HFFc6 (cell line): ENCODE results near the gene PTGFRN. TPM values are rescaled to one million over a fixed set of nuclear protein-coding genes. Genes with fewer than 3 reads are reported as not detected.

Experiments used
- DNase-seq: peaks from one replicate; pipeline ENCODE4 v3.0.0-alpha.2; 2018
- H3K27ac Mint-ChIP-seq: 2 replicates; pipeline ENCODE4 v1.8.0; 2020; ENCODE audit warnings: mild to moderate bottlenecking, mixed read lengths
- H3K27me3 Mint-ChIP-seq: 2 replicates; pipeline ENCODE4 v1.8.0; 2021; ENCODE audit warnings: mild to moderate bottlenecking, moderate library complexity, mixed read lengths; ENCODE audit not compliant: insufficient read depth
- H3K36me3 Mint-ChIP-seq: 2 replicates; pipeline ENCODE4 v1.8.0; 2021; ENCODE audit warnings: low read depth, mixed read lengths
- H3K4me1 Mint-ChIP-seq: 2 replicates; pipeline ENCODE4 v1.8.0; 2020; ENCODE audit warnings: low read depth, mixed read lengths
- H3K4me3 Mint-ChIP-seq: 2 replicates; pipeline ENCODE4 v1.8.0; 2020; ENCODE audit warnings: mild to moderate bottlenecking, moderate library complexity, mixed read lengths
- H3K9me3 Mint-ChIP-seq: 2 replicates; pipeline ENCODE4 v1.8.0; 2020; ENCODE audit warnings: mild to moderate bottlenecking, mixed read lengths
- CTCF ChIP-seq: fragments of 200-600 bp; sonication (generic); IDR thresholded peaks from 2 replicates; pipeline ENCODE4 v1.5.0; 2021; ENCODE audit warnings: antibody characterized with exemption, mild to moderate bottlenecking
- total RNA-seq, 6 experiments: library from RNA; stranded (reverse); fragmentation: NEBNext Ultra II Directional; extraction: Animal tissue kit (Norgen Biotek cat#: 25700); gene quantifications; 2 replicates in 1 of 6; 3 replicates in 5 of 6; pipeline ENCODE4 v1.2.3, GENCODE V29; 2021

The PTGFRN gene
- total RNA-seq, 6 experiments from 2014 or later, result 0.14 TPM; not detected in 5

DNA sequence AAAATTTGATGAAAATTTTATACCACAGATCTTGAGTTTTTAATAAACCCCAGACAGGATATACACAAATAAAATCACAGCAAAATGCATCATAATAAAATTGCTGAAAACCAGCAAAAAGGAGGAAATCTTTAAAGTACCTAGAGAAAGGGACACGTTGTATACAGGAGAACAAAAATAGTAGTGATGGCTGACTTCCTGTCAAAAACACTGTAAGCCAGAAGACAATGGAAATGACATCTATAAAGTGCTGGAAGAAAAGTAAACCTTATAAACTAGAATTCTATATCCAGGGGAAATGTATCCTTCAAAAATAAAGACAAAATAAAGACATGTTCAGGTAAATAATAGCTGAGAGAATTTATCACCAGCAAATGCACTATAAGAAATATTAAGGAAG lies 14.6 kb upstream of the PTGFRN start:
- Mint-ChIP-seq H3K4me3 (no peak overlapping the region), H3K27ac (no peak overlapping the region), H3K4me1 (no peaks in the 10 kb centered on the region)

GRCh38 chr1:116899529-116899928 lies 10.2 kb upstream of the PTGFRN start:
- H3K27me3 Mint-ChIP-seq, result peaks cover 8% of the 10 kb centered on the region
- TF ChIP-seq CTCF, result no peak
- peaks cover 8% of the 10 kb centered on the region for H3K9me3 Mint-ChIP-seq
- no peaks in the 10 kb centered on the region for H3K4me1 Mint-ChIP-seq
- H3K36me3 Mint-ChIP-seq, result no peaks in the 10 kb centered on the region
- H3K27ac Mint-ChIP-seq, result no peak overlapping the region
- no peak for DNase-seq
- H3K4me3 Mint-ChIP-seq, result no peak overlapping the region

More for the DNA sequence above, 14.6 kb upstream of the PTGFRN start:
- Mint-ChIP-seq H3K27me3 (peaks cover 9% of the 10 kb centered on the region), H3K9me3 (peaks cover 9% of the 10 kb centered on the region), H3K36me3 (no peaks in the 10 kb centered on the region)
- TF ChIP-seq CTCF, result no peak
- DNase-seq, result no peak

DNA sequence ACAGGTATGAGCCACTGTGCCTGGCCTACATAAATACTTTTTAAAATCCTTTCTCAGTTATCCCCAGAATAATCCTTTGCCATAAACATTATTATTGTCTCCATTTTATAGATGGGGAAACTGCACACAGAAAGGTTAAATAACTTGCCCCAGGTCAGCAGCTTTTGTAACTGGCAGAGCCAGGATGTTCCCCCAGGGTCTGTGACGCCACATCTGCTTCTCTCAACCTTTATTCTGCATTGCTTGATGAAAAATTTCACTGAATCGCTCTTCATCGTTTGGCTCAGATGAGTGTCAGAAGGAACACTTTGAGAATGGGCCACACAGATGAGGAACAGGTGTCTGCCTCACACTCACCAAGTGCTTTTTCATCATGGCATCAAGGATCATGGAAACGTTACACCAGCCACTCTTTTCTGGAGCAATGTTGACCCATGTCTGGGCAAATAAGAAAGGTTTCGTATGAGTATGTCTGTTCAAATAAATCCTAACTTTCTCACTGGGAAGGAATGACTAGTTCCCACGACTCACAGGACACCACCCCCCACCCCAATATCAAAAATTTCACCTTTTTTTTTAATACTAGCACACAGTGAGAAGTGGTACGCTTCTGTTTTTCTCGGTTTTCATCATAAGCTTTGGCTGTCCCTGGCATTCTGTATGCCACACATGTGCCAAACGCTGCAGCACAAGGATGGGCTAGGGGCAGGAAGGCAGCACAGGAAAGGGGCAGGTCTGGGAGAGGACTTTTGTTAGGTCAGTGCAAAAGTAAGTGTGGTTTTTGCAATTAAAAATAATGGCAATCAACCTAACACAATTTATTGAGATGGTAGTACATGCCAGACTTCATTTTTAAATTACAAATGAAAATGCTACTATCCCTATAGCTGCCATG lies 9.0 kb upstream of the PTGFRN start:
- no peak for TF ChIP-seq CTCF
- H3K27me3 Mint-ChIP-seq, result peaks cover 11% of the 10 kb centered on the region
- no peak for DNase-seq
- no peak overlapping the region for H3K4me3 Mint-ChIP-seq
- no peak overlapping the region for H3K27ac Mint-ChIP-seq
- no peaks in the 10 kb centered on the region for H3K9me3 Mint-ChIP-seq
- no peaks in the 10 kb centered on the region for H3K36me3 Mint-ChIP-seq
- no peaks in the 10 kb centered on the region for H3K4me1 Mint-ChIP-seq

DNA sequence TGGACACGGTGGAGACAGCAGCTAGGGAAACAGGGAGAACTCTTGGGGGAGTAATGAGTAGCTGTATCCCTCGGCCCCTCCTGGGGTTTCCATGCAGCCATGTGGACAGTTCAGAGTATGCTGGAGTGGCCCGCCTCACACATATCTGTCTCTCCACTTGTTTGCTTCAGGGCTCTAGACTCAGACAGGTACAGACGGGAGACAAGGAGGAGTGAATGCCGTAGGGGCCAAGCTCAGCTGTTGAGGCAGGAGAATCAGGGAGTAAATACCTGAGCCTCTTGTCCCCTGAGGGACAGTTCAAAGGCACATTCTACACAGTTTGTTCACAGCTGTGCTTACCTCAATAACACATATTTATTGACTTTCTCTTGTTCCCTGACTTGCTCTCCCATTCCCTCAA lies 7.7 kb upstream of the PTGFRN start:
- no peak overlapping the region for H3K4me3 Mint-ChIP-seq
- no peaks in the 10 kb centered on the region for H3K4me1 Mint-ChIP-seq
- no peak overlapping the region for H3K27ac Mint-ChIP-seq
- H3K36me3 Mint-ChIP-seq, result no peaks in the 10 kb centered on the region
- H3K9me3 Mint-ChIP-seq, result no peaks in the 10 kb centered on the region
- peaks cover 13% of the 10 kb centered on the region for H3K27me3 Mint-ChIP-seq
- no peak for DNase-seq
- TF ChIP-seq CTCF, result no peak

DNA sequence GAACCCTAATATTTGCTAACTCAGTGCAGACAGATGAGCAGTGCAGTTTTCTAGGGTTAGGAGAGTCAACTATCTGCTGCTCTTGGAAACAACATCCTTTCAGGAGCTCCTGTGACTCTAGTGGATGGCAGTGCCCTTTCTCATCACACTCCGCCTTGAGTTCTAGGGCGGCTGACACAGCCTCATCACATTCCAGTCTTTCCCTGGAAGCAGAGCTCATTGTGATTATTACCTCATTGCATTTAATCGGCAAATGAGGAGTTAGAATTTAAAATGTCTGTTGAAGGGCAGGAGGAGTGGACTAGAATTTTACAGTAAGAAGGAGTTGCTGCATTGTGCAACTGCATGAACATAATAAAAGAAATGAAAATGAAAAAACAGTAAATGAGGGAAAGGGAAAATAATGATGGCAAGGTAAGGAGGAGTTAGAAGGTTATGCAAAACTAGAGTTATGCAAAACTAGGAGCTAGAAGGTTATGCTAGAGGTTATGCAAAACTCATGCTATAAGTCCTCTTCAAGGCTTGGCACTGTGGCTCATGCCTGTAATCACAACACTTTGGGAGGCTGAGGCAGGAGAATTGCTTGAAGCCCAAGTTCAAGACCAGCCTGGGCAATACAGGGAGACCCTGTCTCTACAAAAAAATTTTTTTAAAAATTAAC lies 6.9 kb upstream of the PTGFRN start:
- H3K4me1 Mint-ChIP-seq, result no peaks in the 10 kb centered on the region
- H3K36me3 Mint-ChIP-seq, result no peaks in the 10 kb centered on the region
- TF ChIP-seq CTCF, result no peak
- H3K27me3 Mint-ChIP-seq, result peaks cover 13% of the 10 kb centered on the region
- H3K9me3 Mint-ChIP-seq, result no peaks in the 10 kb centered on the region
- no peak for DNase-seq
- no peak overlapping the region for H3K27ac Mint-ChIP-seq
- no peak overlapping the region for H3K4me3 Mint-ChIP-seq
